WTC11 (cell line): ENCODE data around the gene PLET1. TPM values are rescaled to one million over a fixed set of nuclear protein-coding genes. Genes with fewer than 3 reads are reported as not detected.

Experiments used
- ATAC-seq: fragments of 200-7000 bp; cut with Tn5 transposase; 2 replicates; pipeline ENCODE4 v1.10.0; 2021; ENCODE audit warnings: mild to moderate bottlenecking, moderate library complexity
- CTCF ChIA-PET: fragments of 300-600 bp; sonication (Branson Sonifier 250); formaldehyde crosslinking; loops from one replicate; lab custom pipeline; 2021; ENCODE audit warnings: antibody characterized with exemption; lab: Charles Lee
- POLR2A ChIA-PET: fragments of 350-600 bp; sonication (Branson Sonifier 250); formaldehyde crosslinking; loops from one replicate; lab custom pipeline; 2021; ENCODE audit warnings: antibody characterized with exemption; lab: Charles Lee
- DNase-seq: peaks from one replicate; pipeline ENCODE4 v3.0.0; 2021; ENCODE audit warnings: low spot score
- H3K27ac Mint-ChIP-seq: 2 replicates; pipeline ENCODE4 v1.8.0; 2021; ENCODE audit warnings: mixed read lengths
- H3K27me3 Mint-ChIP-seq: 2 replicates; pipeline ENCODE4 v1.8.0; 2021; ENCODE audit warnings: low read depth, mild to moderate bottlenecking, moderate library complexity, mixed read lengths
- H3K36me3 Mint-ChIP-seq: 2 replicates; pipeline ENCODE4 v1.8.0; 2021; ENCODE audit warnings: mixed read lengths
- H3K4me1 Mint-ChIP-seq: 2 replicates; pipeline ENCODE4 v1.8.0; 2022; ENCODE audit warnings: mixed read lengths
- H3K4me3 Mint-ChIP-seq: 2 replicates; pipeline ENCODE4 v1.8.0; 2021; ENCODE audit warnings: mild to moderate bottlenecking, moderate library complexity, mixed read lengths
- H3K9me3 Mint-ChIP-seq: 2 replicates; pipeline ENCODE4 v1.8.0; 2021; ENCODE audit warnings: mixed read lengths
- AR ChIP-seq: fragments of 250-450 bp; sonication (Bioruptor Pico); IDR thresholded peaks from 2 replicates; pipeline ENCODE4 v1.9.0; 2021; ENCODE audit warnings: mild to moderate bottlenecking
- ATF3 ChIP-seq: sonication (generic); formaldehyde crosslinking; conservative IDR thresholded peaks from 2 replicates; pipeline ENCODE4 v1.8.1; 2022; ENCODE audit warnings: mild to moderate bottlenecking, missing genetic modification reagents
- ATF6 ChIP-seq: sonication (generic); formaldehyde crosslinking; IDR thresholded peaks from 2 replicates; pipeline ENCODE4 v1.8.1; 2023; ENCODE audit warnings: mild to moderate bottlenecking, missing genetic modification reagents
- CREM ChIP-seq: sonication (generic); formaldehyde crosslinking; IDR thresholded peaks from 2 replicates; pipeline ENCODE4 v1.8.1; 2022; ENCODE audit warnings: mild to moderate bottlenecking, missing genetic modification reagents, moderate library complexity
- EMX1 ChIP-seq: fragments of 250-450 bp; sonication (Bioruptor Pico); IDR thresholded peaks from 2 replicates; pipeline ENCODE4 v1.8.0; 2021; ENCODE audit warnings: mild to moderate bottlenecking
- ERG ChIP-seq: fragments of 250-450 bp; sonication (Bioruptor Pico); IDR thresholded peaks from 2 replicates; pipeline ENCODE4 v1.8.0; 2021; ENCODE audit warnings: mild to moderate bottlenecking
- FOXP1 ChIP-seq: sonication (generic); formaldehyde crosslinking; IDR thresholded peaks from 2 replicates; pipeline ENCODE4 v1.8.0; 2022; ENCODE audit warnings: missing genetic modification reagents, mild to moderate bottlenecking, moderate library complexity, borderline replicate concordance
- HMGA2 ChIP-seq: fragments of 250-450 bp; sonication (Bioruptor Pico); IDR thresholded peaks from 2 replicates; pipeline ENCODE4 v1.4.0; 2021; ENCODE audit warnings: mild to moderate bottlenecking, moderate library complexity
- HMGXB4 ChIP-seq: sonication (generic); formaldehyde crosslinking; IDR thresholded peaks from 2 replicates; pipeline ENCODE4 v1.8.1; 2023; ENCODE audit warnings: mild to moderate bottlenecking, moderate library complexity, missing genetic modification reagents
- IRF2 ChIP-seq: sonication (generic); formaldehyde crosslinking; IDR thresholded peaks from 2 replicates; pipeline ENCODE4 v1.8.0; 2022; ENCODE audit warnings: low read depth, missing genetic modification reagents, borderline replicate concordance
- JAZF1 ChIP-seq: fragments of 250-450 bp; sonication (Bioruptor Pico); IDR thresholded peaks from 2 replicates; pipeline ENCODE4 v1.9.0; 2021; ENCODE audit warnings: moderate library complexity, mild to moderate bottlenecking, inconsistent platforms
- MLX ChIP-seq: sonication (generic); formaldehyde crosslinking; IDR thresholded peaks from 2 replicates; pipeline ENCODE4 v1.8.1; 2023; ENCODE audit warnings: mild to moderate bottlenecking, missing genetic modification reagents, moderate library complexity
- NFATC4 ChIP-seq: fragments of 250-450 bp; sonication (Bioruptor Pico); IDR thresholded peaks from 2 replicates; pipeline ENCODE4 v1.9.0; 2021; ENCODE audit warnings: mild to moderate bottlenecking
- OVOL2 ChIP-seq: fragments of 250-450 bp; sonication (Bioruptor Pico); IDR thresholded peaks from 2 replicates; pipeline ENCODE4 v1.9.0; 2021; ENCODE audit warnings: mild to moderate bottlenecking, borderline replicate concordance
- SMAD3 ChIP-seq: sonication (generic); formaldehyde crosslinking; IDR thresholded peaks from 2 replicates; pipeline ENCODE4 v1.8.0; 2022; ENCODE audit warnings: missing genetic modification reagents, mild to moderate bottlenecking, borderline replicate concordance
- ZMAT4 ChIP-seq: fragments of 250-450 bp; sonication (Bioruptor Pico); IDR thresholded peaks from 2 replicates; pipeline ENCODE4 v1.9.0; 2021; ENCODE audit warnings: mild to moderate bottlenecking
- ZNF138 ChIP-seq: sonication (generic); formaldehyde crosslinking; conservative IDR thresholded peaks from 2 replicates; pipeline ENCODE4 v1.8.1; 2022; ENCODE audit warnings: mild to moderate bottlenecking, moderate library complexity, missing genetic modification reagents
- ZNF396 ChIP-seq: fragments of 250-450 bp; sonication (Bioruptor Pico); IDR thresholded peaks from 2 replicates; pipeline ENCODE4 v1.8.0; 2021; ENCODE audit warnings: mild to moderate bottlenecking, moderate library complexity, borderline replicate concordance
- total RNA-seq: library from RNA; stranded (reverse); gene quantifications from 3 replicates; pipeline ENCODE4 v1.2.3, GENCODE V29; 2021

Gene PLET1
- total RNA-seq, 1 experiment from 2014 or later = not detected

- TF ChIP-seq ERG (CRISPR knock-in tag) (no peak), FOXP1 (CRISPR knock-in tag) (no peak), ATF6 (no peak), JAZF1 (CRISPR knock-in tag) (no peak), OVOL2 (CRISPR knock-in tag) (no peak), IRF2 (CRISPR knock-in tag) (no peak), ZMAT4 (CRISPR knock-in tag) (no peak)
- TF ChIP-seq, all 79 proteins: peak for 0
These were observed 37.9 kb upstream of the PLET1 start (continued) for GRCh38 chr11:112298535-112298934.

- DNase-seq = no peak
- H3K36me3 Mint-ChIP-seq = no peaks in the 10 kb centered on the region
- CTCF ChIA-PET = interaction anchor here (1.6 kb wide), 1 partner anchor 157 kb away, joined by 3 read pairs; no protein-coding TSS in a partner anchor
- peaks cover 34% of the 10 kb centered on the region for H3K4me1 Mint-ChIP-seq
- H3K27me3 Mint-ChIP-seq = peaks cover 2% of the 10 kb centered on the region; the same call in 1 of the 2 replicates
- H3K4me3 Mint-ChIP-seq = no peak overlapping the region
- POLR2A ChIA-PET = no interaction called here
- no peak overlapping the region for H3K27ac Mint-ChIP-seq
- TF ChIP-seq ATF3 (CRISPR knock-in tag) (no peak), AR (CRISPR knock-in tag) (no peak), SMAD3 (CRISPR knock-in tag) (no peak), ZNF396 (no peak), EMX1 (CRISPR knock-in tag) (no peak), ZNF138 (CRISPR knock-in tag) (no peak), CREM (no peak)
- ATAC-seq = no peak
- H3K9me3 Mint-ChIP-seq = no peaks in the 10 kb centered on the region
These were observed 36.7 kb upstream of the PLET1 start for GRCh38 chr11:112297248-112297866.

- TF ChIP-seq JAZF1 (CRISPR knock-in tag) (no peak), NFATC4 (no peak), HMGXB4 (CRISPR knock-in tag) (no peak), HMGA2 (CRISPR knock-in tag) (no peak), MLX (no peak), AR (CRISPR knock-in tag) (no peak)
- DNase-seq (no peak), ATAC-seq (no peak)
- H3K36me3 Mint-ChIP-seq = no peaks in the 10 kb centered on the region
- ChIA-PET POLR2A (no interaction called here), CTCF (interaction anchor here (1.6 kb wide), 1 partner anchor 158 kb away, joined by 3 read pairs; no protein-coding TSS in a partner anchor)
- H3K9me3 Mint-ChIP-seq = no peaks in the 10 kb centered on the region
- no peak overlapping the region for H3K4me3 Mint-ChIP-seq
- no peak overlapping the region for H3K27ac Mint-ChIP-seq
- H3K4me1 Mint-ChIP-seq = peaks cover 27% of the 10 kb centered on the region
- peaks cover 12% of the 10 kb centered on the region for H3K27me3 Mint-ChIP-seq
These were observed 35.4 kb upstream of the PLET1 start for GRCh38 chr11:112296044-112296443.
